Lung (tissue), 12 donors: ENCODE measurements around the gene C16orf89. TPM values are rescaled to one million over a fixed set of nuclear protein-coding genes. Genes with fewer than 3 reads are reported as not detected.

Experiments
- ATAC-seq: fragments of 200-7000 bp; cut with Tn5 transposase; one replicate; pipeline ENCODE4 v1.9.1; 2020; ENCODE audit warnings: moderate number of reproducible peaks; ENCODE audit not compliant: insufficient read depth, low FRiP score
- DNase-seq, 3 donors: peaks; one replicate each; pipeline ENCODE4 v3.0.0-alpha.2; 2013 to 2017
- H3K27ac ChIP-seq, 2 donors: one replicate each; pipeline ENCODE4 v1.5.1; 2013; ENCODE audit warnings: mild to moderate bottlenecking in 2 of 2, moderate library complexity in 2 of 2, control low read depth in 1 of 2, inconsistent platforms in 1 of 2, low read depth in 1 of 2, low read length in 1 of 2
- H3K27me3 ChIP-seq, 3 donors: one replicate each; pipeline ENCODE4 v1.5.1; 2013; ENCODE audit warnings: low read length in 2 of 3; ENCODE audit not compliant: control insufficient read depth in 3 of 3, insufficient read depth in 3 of 3
- H3K36me3 ChIP-seq, 4 donors: one replicate each; pipeline ENCODE4 v1.5.1; 2013; ENCODE audit warnings: low read length in 4 of 4, mild to moderate bottlenecking in 1 of 4, moderate library complexity in 1 of 4; ENCODE audit not compliant: control insufficient read depth in 4 of 4, insufficient read depth in 4 of 4
- H3K4me1 ChIP-seq, 5 donors: one replicate each; pipeline ENCODE4 v1.5.1; 2013; ENCODE audit warnings: low read length in 5 of 5, mild to moderate bottlenecking in 2 of 5, moderate library complexity in 1 of 5; ENCODE audit not compliant: control insufficient read depth in 5 of 5, insufficient read depth in 5 of 5
- H3K4me3 ChIP-seq: one replicate; pipeline ENCODE4 v1.5.1; 2013; ENCODE audit warnings: mild to moderate bottlenecking, control low read depth, moderate library complexity
- H3K9ac ChIP-seq, 2 donors: one replicate each; pipeline ENCODE4 v1.5.1; 2013; ENCODE audit warnings: low read length in 2 of 2, control low read depth in 1 of 2; ENCODE audit not compliant: insufficient read depth in 1 of 2
- H3K9me3 ChIP-seq, 4 donors: one replicate each; pipeline ENCODE4 v1.5.1; 2013; ENCODE audit warnings: low read length in 3 of 4, mild to moderate bottlenecking in 1 of 4, moderate library complexity in 1 of 4; ENCODE audit not compliant: control insufficient read depth in 4 of 4, insufficient read depth in 3 of 4
- WGBS, 2 donors: extraction: QIAGEN DNeasy Blood & Tissue Kit; methylation state at CpG; one replicate each; pipeline ENCODE4 v1.1.7; 2013; 5-methylcytosine and 5-hydroxymethylcytosine counted together
- polyA plus RNA-seq, 2 donors: library from polyadenylated mRNA; stranded (reverse); fragments of 200-250 nt; gene quantifications; one replicate each; pipeline ENCODE4 v1.2.1, GENCODE V29; 2013
- total RNA-seq, 2 donors: library from RNA; depleted of rRNA in 1 of 2; stranded (reverse); fragments of >200 nt in 1 of 2; gene quantifications; one replicate each; pipeline ENCODE4 v1.2.1, GENCODE V29; 2014 to 2021
- TF ChIP-seq, protein P1 (sequence below): IDR thresholded peaks from 2 replicates; pipeline ENCODE4 v1.5.1; 2012; ENCODE audit warnings: mild to moderate bottlenecking; ENCODE audit errors: control extremely low read depth, extremely low read depth
- donor health status: control.
- donor health status: control.
- donor health status: Bipolar disorder and iron deficiency.
- donor health status: healthy.
- donor health status: DM: yes; HTN: yes; CAD: no.

C16orf89 gene
- total and polyA plus RNA-seq, 4 donors: 39.2 to 356 (median 97.2) TPM

DNA sequence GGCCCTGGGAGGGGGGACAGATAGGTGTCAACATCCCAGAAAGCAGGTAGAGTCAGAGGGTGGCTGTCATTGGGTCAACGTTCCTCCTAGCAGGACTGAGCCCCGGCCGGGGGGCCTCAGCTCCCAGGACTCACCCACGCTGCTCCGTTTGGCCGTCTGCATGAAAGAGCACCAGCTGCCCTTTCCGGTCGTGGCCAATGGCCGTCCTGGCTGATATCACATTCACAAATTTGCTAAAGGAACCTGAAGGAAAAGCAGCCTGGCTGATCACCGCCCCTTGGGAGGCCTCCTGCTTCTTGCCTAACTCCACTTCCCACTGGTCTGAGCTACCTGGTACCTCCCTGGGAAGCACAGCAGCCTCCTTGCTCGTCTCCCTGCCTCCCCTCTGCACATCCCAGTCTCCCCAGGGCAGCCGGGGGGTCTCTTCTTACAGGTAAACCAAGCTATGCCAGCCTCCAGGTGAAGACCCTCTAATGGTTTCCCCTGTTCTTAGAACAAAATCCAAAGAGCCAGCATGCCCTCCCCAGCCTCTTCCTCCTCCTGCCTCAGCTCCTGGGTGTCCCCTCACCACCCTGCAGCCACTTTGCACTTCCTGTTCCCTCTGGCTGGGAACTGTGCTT, 35.4 kb downstream of the C16orf89 start:
- 87 to 91% methylated on average over 12 of the region's 12 CpGs for whole genome bisulfite sequencing, 2 donors
- DNase-seq: no peak
- TF ChIP-seq, protein P1, sequence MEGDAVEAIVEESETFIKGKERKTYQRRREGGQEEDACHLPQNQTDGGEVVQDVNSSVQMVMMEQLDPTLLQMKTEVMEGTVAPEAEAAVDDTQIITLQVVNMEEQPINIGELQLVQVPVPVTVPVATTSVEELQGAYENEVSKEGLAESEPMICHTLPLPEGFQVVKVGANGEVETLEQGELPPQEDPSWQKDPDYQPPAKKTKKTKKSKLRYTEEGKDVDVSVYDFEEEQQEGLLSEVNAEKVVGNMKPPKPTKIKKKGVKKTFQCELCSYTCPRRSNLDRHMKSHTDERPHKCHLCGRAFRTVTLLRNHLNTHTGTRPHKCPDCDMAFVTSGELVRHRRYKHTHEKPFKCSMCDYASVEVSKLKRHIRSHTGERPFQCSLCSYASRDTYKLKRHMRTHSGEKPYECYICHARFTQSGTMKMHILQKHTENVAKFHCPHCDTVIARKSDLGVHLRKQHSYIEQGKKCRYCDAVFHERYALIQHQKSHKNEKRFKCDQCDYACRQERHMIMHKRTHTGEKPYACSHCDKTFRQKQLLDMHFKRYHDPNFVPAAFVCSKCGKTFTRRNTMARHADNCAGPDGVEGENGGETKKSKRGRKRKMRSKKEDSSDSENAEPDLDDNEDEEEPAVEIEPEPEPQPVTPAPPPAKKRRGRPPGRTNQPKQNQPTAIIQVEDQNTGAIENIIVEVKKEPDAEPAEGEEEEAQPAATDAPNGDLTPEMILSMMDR: no peak
- no peak overlapping the region for H3K9ac ChIP-seq
- no peaks in the 10 kb centered on the region for H3K27me3 ChIP-seq
- H3K36me3 ChIP-seq: peaks cover 0 to 16% (median 0%) of the 10 kb centered on the region in 4 donors
- H3K9me3 ChIP-seq: no peaks in the 10 kb centered on the region
- no peak for ATAC-seq
- no peak overlapping the region for H3K4me3 ChIP-seq
- no peak overlapping the region for H3K27ac ChIP-seq
- H3K4me1 ChIP-seq: peaks cover 5 to 16% (median 7%) of the 10 kb centered on the region in 5 donors

GRCh38 chr16:5028950-5029475, 36.7 kb downstream of the C16orf89 start:
- Histone ChIP-seq H3K27me3 (no peaks in the 10 kb centered on the region), H3K9me3 (no peaks in the 10 kb centered on the region), H3K9ac (no peak overlapping the region), H3K27ac (no peak overlapping the region), H3K4me1 (peaks cover under 1 to 9% (median 5%) of the 10 kb centered on the region in 5 donors), H3K4me3 (no peak overlapping the region), H3K36me3 (peaks cover 0 to 21% (median 0%) of the 10 kb centered on the region in 4 donors)
- TF ChIP-seq, protein P1: no peak
- 92 to 93% methylated on average over 18 of the region's 18 CpGs for WGBS, 2 donors
- ATAC-seq (no peak), DNase-seq (no peak)

DNA sequence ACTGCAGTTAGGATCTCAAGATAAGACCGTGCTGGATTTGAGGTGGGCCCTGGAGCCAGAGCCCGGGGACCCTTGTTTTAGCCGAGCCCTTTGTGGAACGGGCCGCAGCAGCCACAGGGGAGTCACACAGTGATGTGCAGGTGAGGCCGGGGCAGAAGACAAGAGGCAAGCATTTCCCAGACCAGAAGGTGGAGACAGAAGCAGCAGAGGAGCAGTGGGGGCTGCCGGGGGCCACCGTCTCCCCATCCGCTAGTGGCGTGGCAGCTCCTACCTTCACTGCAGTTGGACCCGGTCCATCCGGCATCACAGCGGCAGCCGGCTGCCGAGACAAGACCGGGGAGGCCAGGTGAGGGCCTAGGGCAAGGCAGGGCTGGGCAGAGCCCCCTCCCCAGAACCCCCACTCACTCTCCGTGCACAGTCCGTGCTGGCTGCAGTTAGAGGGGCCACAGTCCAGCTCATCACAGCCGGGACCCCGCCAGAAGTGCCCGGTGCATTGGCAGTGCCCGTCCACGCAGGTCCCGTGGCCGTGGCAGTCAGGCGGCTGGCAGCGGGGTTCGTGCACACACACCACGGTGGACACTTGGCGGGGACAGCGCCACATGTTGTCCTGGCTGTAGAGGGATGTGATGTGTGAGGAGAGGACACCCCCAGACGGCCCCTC, 38.1 kb downstream of the C16orf89 start:
- Histone ChIP-seq H3K36me3 (peaks cover 0 to 21% (median 0%) of the 10 kb centered on the region in 4 donors), H3K9me3 (no peaks in the 10 kb centered on the region), H3K27me3 (no peaks in the 10 kb centered on the region), H3K4me1 (peaks cover 0 to 4% (median under 1%) of the 10 kb centered on the region in 5 donors), H3K4me3 (no peak overlapping the region), H3K9ac (no peak overlapping the region), H3K27ac (no peak overlapping the region)
- TF ChIP-seq, protein P1: no peak
- 95 to 97% methylated on average over 31 to 32 of the region's 32 CpGs for WGBS, 2 donors
- ATAC-seq (no peak), DNase-seq (no peak)
